ENCODE data around the gene FBXW11.
"Not testable (repeated sequence)": the region's sequence is repeated elsewhere in the genome, so short reads cannot be mapped to it uniquely, and the experiment has no call there.

FBXW11 gene

GRCh38 chr5:171980792-171981191 lies 25.6 kb downstream of the FBXW11 start:
- DNase-seq, result no peak

- DNase-seq, result no peak
Measured at GRCh38 chr5:171979606-171980005, 26.8 kb downstream of the FBXW11 start.

GRCh38 chr5:171978519-171978918 lies 27.9 kb downstream of the FBXW11 start:
- no peak for DNase-seq

GRCh38 chr5:171978016-171978415 lies 28.4 kb downstream of the FBXW11 start:
- DNase-seq, result no peak

- not testable (repeated sequence) for DNase-seq
Measured at GRCh38 chr5:171977244-171977950, 29.0 kb downstream of the FBXW11 start.

- no peak for DNase-seq
Measured at GRCh38 chr5:171975877-171976667, 30.4 kb downstream of the FBXW11 start.

GRCh38 chr5:171975262-171975876 lies 31.1 kb downstream of the FBXW11 start:
- DNase-seq, result peak; percentile 74

- DNase-seq, result no peak
Measured at GRCh38 chr5:171970826-171971225, 35.6 kb downstream of the FBXW11 start.

GRCh38 chr5:171969288-171969880 lies 37.1 kb downstream of the FBXW11 start:
- no peak for DNase-seq

GRCh38 chr5:171968531-171968930 lies 37.9 kb downstream of the FBXW11 start:
- no peak for DNase-seq

- no peak for DNase-seq
Measured at GRCh38 chr5:171966964-171967363, 39.5 kb downstream of the FBXW11 start.

GRCh38 chr5:171966270-171966669 lies 40.2 kb downstream of the FBXW11 start:
- no peak for DNase-seq

- no peak for DNase-seq
Measured at GRCh38 chr5:171965745-171966144, 40.7 kb downstream of the FBXW11 start.

GRCh38 chr5:171963416-171963815 lies 43.0 kb downstream of the FBXW11 start:
- DNase-seq, result no peak

- no peak for DNase-seq
Measured at GRCh38 chr5:171961117-171961516, 45.3 kb downstream of the FBXW11 start.

- DNase-seq, result no peak
Measured at GRCh38 chr5:171957591-171958251, 48.7 kb downstream of the FBXW11 start.

- DNase-seq, result no peak
Measured at GRCh38 chr5:171956887-171957495, 49.4 kb downstream of the FBXW11 start.

GRCh38 chr5:171956314-171956713 lies 50.1 kb downstream of the FBXW11 start:
- DNase-seq, result no peak

GRCh38 chr5:171955761-171956160 lies 50.7 kb downstream of the FBXW11 start:
- DNase-seq, result no peak

GRCh38 chr5:171954721-171955120 lies 51.7 kb downstream of the FBXW11 start:
- DNase-seq, result no peak

- peak; percentile 62 for DNase-seq
Measured at GRCh38 chr5:171953860-171954701, 52.4 kb downstream of the FBXW11 start.

- DNase-seq, result no peak
Measured at GRCh38 chr5:171952021-171952420, 54.4 kb downstream of the FBXW11 start.

Data from islet precursor cell (in vitro differentiated cells).